ENCODE results near the gene NRIP3. TPM values are rescaled to one million over a fixed set of nuclear protein-coding genes. Genes with fewer than 3 reads are reported as not detected.

NRIP3 gene
- polyA plus RNA-seq, 1 donor (not counting 4 experiments of a cell fraction or from before 2014, with no cell fraction given): 1.00 TPM

- TF ChIP-seq EZH2 (IDR thresholded peaks at IDR 0.05; ENCODE audit: low read length): no peak
- FAIRE-seq: no peak
- no peak overlapping the region for H3K27ac ChIP-seq (ENCODE audit: control insufficient read depth, insufficient read depth, low read length)
- H3K4me3 ChIP-seq (ENCODE audit: control insufficient read depth in 2 of 3, extremely low read depth in 1 of 3, insufficient read depth in 2 of 3, low read depth in 1 of 3, low read length in 3 of 3): no peak overlapping the region
- H3K4me1 ChIP-seq (ENCODE audit: control insufficient read depth, extremely low read depth, insufficient read depth, low read length): no peaks in the 10 kb centered on the region
- H3K27me3 ChIP-seq (ENCODE audit: control insufficient read depth, extremely low read depth, insufficient read depth, low read length): peaks cover 10% of the 10 kb centered on the region
- no peak overlapping the region for H3K9ac ChIP-seq (ENCODE audit: control insufficient read depth, extremely low read depth, insufficient read depth, low read length)
- no peaks in the 10 kb centered on the region for H3K36me3 ChIP-seq (ENCODE audit: control insufficient read depth in 2 of 2, extremely low read depth in 1 of 2, insufficient read depth in 2 of 2, low read length in 2 of 2)
- H3K9me3 ChIP-seq (ENCODE audit: control insufficient read depth, low read depth, low read length): peaks cover 4% of the 10 kb centered on the region
- no peaks in the 10 kb centered on the region for H3K79me2 ChIP-seq (ENCODE audit: control insufficient read depth, insufficient read depth, low read length)
- dilution Hi-C loops (cut with MboI; ENCODE audit: extremely low pct_ligation_motif_present, low sequenced_read_pairs): no loop called here
- H4K20me1 ChIP-seq (ENCODE audit: control insufficient read depth, extremely low read depth, insufficient read depth, low read length): no peaks in the 10 kb centered on the region
- no peaks in the 10 kb centered on the region for H3K9me1 ChIP-seq (ENCODE audit: control insufficient read depth, extremely low read depth, insufficient read depth, low read length)
- no peak overlapping the region for H2AFZ ChIP-seq (ENCODE audit: control insufficient read depth, low read length)
- no peak for DNase-seq (ENCODE audit: low read depth, low spot score)
- H3K4me2 ChIP-seq (ENCODE audit: control insufficient read depth, extremely low read depth, insufficient read depth, low read depth, low read length): no peak overlapping the region
Observed at GRCh38 chr11:9038541-9038940, 34.7 kb upstream of the NRIP3 start.

GRCh38 chr11:9037963-9038362 lies 34.2 kb upstream of the NRIP3 start:
- Histone ChIP-seq H3K4me1 (ENCODE audit: control insufficient read depth, extremely low read depth, insufficient read depth, low read length) (no peaks in the 10 kb centered on the region), H3K4me2 (ENCODE audit: control insufficient read depth, extremely low read depth, insufficient read depth, low read depth, low read length) (no peak overlapping the region), H4K20me1 (ENCODE audit: control insufficient read depth, extremely low read depth, insufficient read depth, low read length) (no peaks in the 10 kb centered on the region), H2AFZ (ENCODE audit: control insufficient read depth, low read length) (no peak overlapping the region), H3K27me3 (ENCODE audit: control insufficient read depth, extremely low read depth, insufficient read depth, low read length) (peaks cover 10% of the 10 kb centered on the region), H3K27ac (ENCODE audit: control insufficient read depth, insufficient read depth, low read length) (no peak overlapping the region), H3K9me1 (ENCODE audit: control insufficient read depth, extremely low read depth, insufficient read depth, low read length) (no peaks in the 10 kb centered on the region), H3K4me3 (ENCODE audit: control insufficient read depth in 2 of 3, extremely low read depth in 1 of 3, insufficient read depth in 2 of 3, low read depth in 1 of 3, low read length in 3 of 3) (no peak overlapping the region), H3K9me3 (ENCODE audit: control insufficient read depth, low read depth, low read length) (peaks cover 4% of the 10 kb centered on the region), H3K36me3 (ENCODE audit: control insufficient read depth in 2 of 2, extremely low read depth in 1 of 2, insufficient read depth in 2 of 2, low read length in 2 of 2) (no peaks in the 10 kb centered on the region), H3K9ac (ENCODE audit: control insufficient read depth, extremely low read depth, insufficient read depth, low read length) (no peak overlapping the region), H3K79me2 (ENCODE audit: control insufficient read depth, insufficient read depth, low read length) (no peaks in the 10 kb centered on the region)
- TF ChIP-seq, protein P1, sequence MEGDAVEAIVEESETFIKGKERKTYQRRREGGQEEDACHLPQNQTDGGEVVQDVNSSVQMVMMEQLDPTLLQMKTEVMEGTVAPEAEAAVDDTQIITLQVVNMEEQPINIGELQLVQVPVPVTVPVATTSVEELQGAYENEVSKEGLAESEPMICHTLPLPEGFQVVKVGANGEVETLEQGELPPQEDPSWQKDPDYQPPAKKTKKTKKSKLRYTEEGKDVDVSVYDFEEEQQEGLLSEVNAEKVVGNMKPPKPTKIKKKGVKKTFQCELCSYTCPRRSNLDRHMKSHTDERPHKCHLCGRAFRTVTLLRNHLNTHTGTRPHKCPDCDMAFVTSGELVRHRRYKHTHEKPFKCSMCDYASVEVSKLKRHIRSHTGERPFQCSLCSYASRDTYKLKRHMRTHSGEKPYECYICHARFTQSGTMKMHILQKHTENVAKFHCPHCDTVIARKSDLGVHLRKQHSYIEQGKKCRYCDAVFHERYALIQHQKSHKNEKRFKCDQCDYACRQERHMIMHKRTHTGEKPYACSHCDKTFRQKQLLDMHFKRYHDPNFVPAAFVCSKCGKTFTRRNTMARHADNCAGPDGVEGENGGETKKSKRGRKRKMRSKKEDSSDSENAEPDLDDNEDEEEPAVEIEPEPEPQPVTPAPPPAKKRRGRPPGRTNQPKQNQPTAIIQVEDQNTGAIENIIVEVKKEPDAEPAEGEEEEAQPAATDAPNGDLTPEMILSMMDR (optimal IDR thresholded peaks at IDR 0.05 in 1 of 3, IDR thresholded peaks at IDR 0.05 in 1 of 3, conservative IDR thresholded peaks at IDR 0.05 in 1 of 3; ENCODE audit: extremely low read depth in 1 of 3, insufficient read depth in 2 of 3, low read length in 3 of 3): no peak
- TF ChIP-seq EZH2 (IDR thresholded peaks at IDR 0.05; ENCODE audit: low read length): no peak
- DNase-seq (ENCODE audit: low read depth, low spot score) (no peak), FAIRE-seq (no peak)
- dilution Hi-C loops (cut with MboI; ENCODE audit: extremely low pct_ligation_motif_present, low sequenced_read_pairs): no loop called here
